HepG2 (cell line): ENCODE measurements around the gene SPI1. TPM values are rescaled to one million over a fixed set of nuclear protein-coding genes. Genes with fewer than 3 reads are reported as not detected.

ENCODE experiments used
- ASH2L ChIP-seq: fragments of 300-600, 200-600 bp; sonication (generic); IDR thresholded peaks from 2 replicates; pipeline ENCODE4 v1.7.0; 2017; ENCODE audit warnings: low read depth, mild to moderate bottlenecking, moderate library complexity, mixed read lengths, low read length; ENCODE audit not compliant: insufficient read length
- BCL6 ChIP-seq: IDR thresholded peaks from 2 replicates; pipeline ENCODE4 v1.6.1; 2016; ENCODE audit warnings: missing genetic modification reagents, missing compliant biosample characterization
- CBX2 ChIP-seq, 2 experiments: fragments of 200-600 bp in 1 of 2; sonication (generic); formaldehyde crosslinking in 1 of 2; IDR thresholded peaks; 2 replicates each; pipeline versions ENCODE4 v1.7.0 to v1.8.1; 2018 to 2022; ENCODE audit warnings: low read depth in 2 of 2, low read length in 1 of 2, mild to moderate bottlenecking in 1 of 2, missing genetic modification reagents in 1 of 2
- HNF4A ChIP-seq: sonication (generic); formaldehyde crosslinking; IDR thresholded peaks from 2 replicates; pipeline ENCODE4 v1.4.0; 2020; ENCODE audit warnings: missing genetic modification reagents
- HNRNPK ChIP-seq: fragments of 200-400 bp; formaldehyde crosslinking; IDR thresholded peaks from 2 replicates; pipeline ENCODE4 v1.6.1; 2018; ENCODE audit warnings: low read length, low read depth, moderate library complexity, mild to moderate bottlenecking; ENCODE audit not compliant: poor library complexity, severe bottlenecking
- IRX3 ChIP-seq: sonication (generic); formaldehyde crosslinking; IDR thresholded peaks from 2 replicates; pipeline ENCODE4 v1.8.1; 2023; ENCODE audit warnings: mild to moderate bottlenecking, low read depth, missing genetic modification reagents, borderline replicate concordance
- MAFF ChIP-seq: IDR thresholded peaks from 2 replicates; pipeline ENCODE4 v1.6.1; 2011; ENCODE audit warnings: low read depth, low read length, improper control_type of control experiment
- NCOR1 ChIP-seq: fragments of 200-600 bp; sonication (generic); IDR thresholded peaks from 2 replicates; pipeline ENCODE4 v1.7.0; 2017; ENCODE audit warnings: antibody characterized with exemption, low read length, borderline replicate concordance
- NR2F2 ChIP-seq: IDR thresholded peaks from 2 replicates; pipeline ENCODE4 v1.6.1; 2012; ENCODE audit warnings: low read depth, inconsistent platforms, borderline replicate concordance
- NR2F6 ChIP-seq, 2 experiments: IDR thresholded peaks; 2 replicates each; pipeline ENCODE4 v1.6.1; 2016; ENCODE audit warnings: antibody characterized with exemption in 1 of 2, mild to moderate bottlenecking in 1 of 2
- RFX1 ChIP-seq: fragments of 450-650 bp; IDR thresholded peaks from 2 replicates; pipeline ENCODE4 v1.6.1; 2017
- SETDB1 ChIP-seq: sonication (generic); formaldehyde crosslinking; IDR thresholded peaks from 2 replicates; pipeline ENCODE4 v1.5.1; 2020; ENCODE audit warnings: missing genetic modification reagents, mild to moderate bottlenecking, borderline replicate concordance
- SMAD1 ChIP-seq: sonication (generic); formaldehyde crosslinking; IDR thresholded peaks from 2 replicates; pipeline ENCODE4 v1.4.0; 2020; ENCODE audit warnings: missing genetic modification reagents, low read depth, mild to moderate bottlenecking, borderline replicate concordance
- XBP1 ChIP-seq: sonication (generic); formaldehyde crosslinking; IDR thresholded peaks from 2 replicates; pipeline ENCODE4 v1.5.0; 2020; ENCODE audit warnings: missing genetic modification reagents
- ZFAT ChIP-seq: sonication (generic); formaldehyde crosslinking; conservative IDR thresholded peaks from 2 replicates; pipeline ENCODE4 v1.8.1; 2023; ENCODE audit warnings: missing genetic modification reagents, inconsistent platforms
- ZFP41 ChIP-seq: sonication (generic); formaldehyde crosslinking; IDR thresholded peaks from 2 replicates; pipeline ENCODE4 v1.4.0; 2020; ENCODE audit warnings: mild to moderate bottlenecking, missing genetic modification reagents, borderline replicate concordance
- ZFP62 ChIP-seq: sonication (generic); formaldehyde crosslinking; IDR thresholded peaks from 2 replicates; pipeline ENCODE4 v1.4.0; 2020; ENCODE audit warnings: missing genetic modification reagents
- ZNF234 ChIP-seq: sonication (generic); formaldehyde crosslinking; conservative IDR thresholded peaks from 2 replicates; pipeline ENCODE4 v1.5.1; 2020; ENCODE audit warnings: mild to moderate bottlenecking, missing genetic modification reagents
- ZNF354B ChIP-seq: sonication (generic); formaldehyde crosslinking; IDR thresholded peaks from 2 replicates; pipeline ENCODE4 v1.8.0; 2022; ENCODE audit warnings: mild to moderate bottlenecking, missing genetic modification reagents
- ZNF543 ChIP-seq: sonication (generic); formaldehyde crosslinking; IDR thresholded peaks from 2 replicates; pipeline ENCODE4 v1.4.0; 2020; ENCODE audit warnings: mild to moderate bottlenecking, missing genetic modification reagents
- ZNF569 ChIP-seq: sonication (generic); formaldehyde crosslinking; IDR thresholded peaks from 2 replicates; pipeline ENCODE4 v1.5.0; 2020; ENCODE audit warnings: mild to moderate bottlenecking, missing genetic modification reagents, moderate library complexity, borderline replicate concordance
- ZNF816 ChIP-seq: sonication (generic); formaldehyde crosslinking; IDR thresholded peaks from 2 replicates; pipeline ENCODE4 v1.8.0; 2022; ENCODE audit warnings: missing genetic modification reagents, mild to moderate bottlenecking, borderline replicate concordance
- polyA plus RNA-seq, 8 experiments: library from polyadenylated mRNA; depleted of rRNA in 3 of 8; stranded (reverse) in 7 of 8; unstranded in 1 of 8; fragments of >200 nt; fragmentation: Illumina TruSeq in 4 of 8; extraction: Trizol in 4 of 8; gene quantifications; 2 replicates each; pipeline versions ENCODE4 v1.2.1 to v1.2.3, GENCODE V29; 2011 to 2016; ENCODE audit warnings: low read depth in 4 of 8, missing spikeins in 1 of 8, mixed read lengths in 1 of 8; ENCODE audit not compliant: insufficient read depth in 1 of 8
- total RNA-seq, 5 experiments: library from RNA; depleted of rRNA; stranded (reverse); fragments of >200 nt; fragmentation: Illumina TruSeq; extraction: Trizol; gene quantifications; 2 replicates each; pipeline ENCODE4 v1.2.3, GENCODE V29; 2016; ENCODE audit warnings: low read depth in 1 of 5
- TF ChIP-seq, protein P1 (sequence below): sonication (generic); formaldehyde crosslinking; IDR thresholded peaks from 2 replicates; pipeline ENCODE4 v1.8.0; 2022; ENCODE audit warnings: missing genetic modification reagents, mild to moderate bottlenecking, moderate library complexity, borderline replicate concordance
- TF ChIP-seq, protein P2 (sequence below): sonication (generic); formaldehyde crosslinking; IDR thresholded peaks from 2 replicates; pipeline ENCODE4 v1.5.1; 2020; ENCODE audit warnings: missing genetic modification reagents, mild to moderate bottlenecking, borderline replicate concordance
- TF ChIP-seq, protein P3 (sequence below): sonication (generic); formaldehyde crosslinking; IDR thresholded peaks from 2 replicates; pipeline ENCODE4 v1.5.0; 2020; ENCODE audit warnings: mild to moderate bottlenecking, low read depth, missing genetic modification reagents, borderline replicate concordance

Gene SPI1
- total and polyA plus RNA-seq, 2 of the 13 experiments (the other 11 are each of a cell fraction or from before 2014, with no cell fraction given) = not detected

DNA sequence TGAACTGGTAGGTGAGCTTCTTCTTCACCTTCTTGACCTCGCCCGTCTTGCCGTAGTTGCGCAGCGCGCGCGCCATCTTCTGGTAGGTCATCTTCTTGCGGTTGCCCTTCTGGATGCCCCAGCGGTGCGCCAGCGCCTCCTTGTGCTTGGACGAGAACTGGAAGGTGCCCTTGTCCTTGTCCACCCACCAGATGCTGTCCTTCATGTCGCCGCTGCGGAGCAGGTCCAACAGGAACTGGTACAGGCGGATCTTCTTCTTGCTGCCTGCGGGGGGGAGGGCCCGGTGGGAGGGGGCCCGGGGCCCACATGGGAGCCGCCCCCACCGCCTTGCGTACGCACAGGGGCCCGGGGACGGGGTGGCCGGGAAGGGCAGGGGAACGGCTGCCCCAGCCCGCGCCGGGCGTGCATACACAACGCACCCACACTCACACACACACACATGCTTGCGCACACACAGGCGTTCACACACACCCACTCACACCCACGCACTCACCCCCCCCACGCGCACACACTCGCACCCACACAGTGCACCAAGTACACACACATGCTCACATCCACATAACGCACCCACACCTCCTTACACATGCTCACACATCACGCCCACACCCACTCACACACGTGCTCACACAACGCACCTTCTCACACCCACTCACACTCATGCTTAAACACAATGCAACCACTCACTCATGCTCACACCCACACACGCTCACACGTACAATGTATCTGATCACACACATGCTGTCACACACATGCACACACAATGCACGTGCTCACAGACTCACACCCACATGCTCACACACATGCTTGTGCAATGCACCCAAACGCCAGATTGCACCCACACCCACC, 22.8 kb downstream of the SPI1 start (continued):
- TF ChIP-seq ZFP41 = no peak
- peak; percentile 29 for TF ChIP-seq ASH2L
- TF ChIP-seq SMAD1 (CRISPR knock-in tag) = no peak; the same call in 1 of the 2 replicates
- no peak for TF ChIP-seq IRX3
- TF ChIP-seq HNRNPK = no peak
- no peak for TF ChIP-seq CBX2 (IDR thresholded peaks at IDR 0.05; ENCODE audit: low read depth, low read length)
- TF ChIP-seq CBX2 (CRISPR knock-in tag; IDR thresholded peaks at IDR 0.05; ENCODE audit: low read depth) = no peak
- TF ChIP-seq XBP1 (CRISPR knock-in tag) = no peak
- TF ChIP-seq, protein P1, sequence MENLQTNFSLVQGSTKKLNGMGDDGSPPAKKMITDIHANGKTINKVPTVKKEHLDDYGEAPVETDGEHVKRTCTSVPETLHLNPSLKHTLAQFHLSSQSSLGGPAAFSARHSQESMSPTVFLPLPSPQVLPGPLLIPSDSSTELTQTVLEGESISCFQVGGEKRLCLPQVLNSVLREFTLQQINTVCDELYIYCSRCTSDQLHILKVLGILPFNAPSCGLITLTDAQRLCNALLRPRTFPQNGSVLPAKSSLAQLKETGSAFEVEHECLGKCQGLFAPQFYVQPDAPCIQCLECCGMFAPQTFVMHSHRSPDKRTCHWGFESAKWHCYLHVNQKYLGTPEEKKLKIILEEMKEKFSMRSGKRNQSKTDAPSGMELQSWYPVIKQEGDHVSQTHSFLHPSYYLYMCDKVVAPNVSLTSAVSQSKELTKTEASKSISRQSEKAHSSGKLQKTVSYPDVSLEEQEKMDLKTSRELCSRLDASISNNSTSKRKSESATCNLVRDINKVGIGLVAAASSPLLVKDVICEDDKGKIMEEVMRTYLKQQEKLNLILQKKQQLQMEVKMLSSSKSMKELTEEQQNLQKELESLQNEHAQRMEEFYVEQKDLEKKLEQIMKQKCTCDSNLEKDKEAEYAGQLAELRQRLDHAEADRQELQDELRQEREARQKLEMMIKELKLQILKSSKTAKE = no peak
- TF ChIP-seq MAFF = no peak
- peak; percentile 81 for TF ChIP-seq NR2F6 (IDR thresholded peaks at IDR 0.05)
- TF ChIP-seq NR2F6 (CRISPR knock-in tag; IDR thresholded peaks at IDR 0.05) = peak; percentile 95
- no peak for TF ChIP-seq RFX1
- TF ChIP-seq ZNF234 = no peak
- no peak for TF ChIP-seq NCOR1
- no peak for TF ChIP-seq SETDB1 (CRISPR knock-in tag)
- TF ChIP-seq ZNF543 (CRISPR knock-in tag) = no peak
- TF ChIP-seq ZNF354B = no peak
- no peak for TF ChIP-seq ZNF816 (CRISPR knock-in tag)
- no peak; the same call in 1 of the 2 replicates for TF ChIP-seq HNF4A (CRISPR knock-in tag)
- peak; percentile 52 for TF ChIP-seq BCL6 (CRISPR knock-in tag)
- no peak for TF ChIP-seq ZFP62
- TF ChIP-seq, protein P2, sequence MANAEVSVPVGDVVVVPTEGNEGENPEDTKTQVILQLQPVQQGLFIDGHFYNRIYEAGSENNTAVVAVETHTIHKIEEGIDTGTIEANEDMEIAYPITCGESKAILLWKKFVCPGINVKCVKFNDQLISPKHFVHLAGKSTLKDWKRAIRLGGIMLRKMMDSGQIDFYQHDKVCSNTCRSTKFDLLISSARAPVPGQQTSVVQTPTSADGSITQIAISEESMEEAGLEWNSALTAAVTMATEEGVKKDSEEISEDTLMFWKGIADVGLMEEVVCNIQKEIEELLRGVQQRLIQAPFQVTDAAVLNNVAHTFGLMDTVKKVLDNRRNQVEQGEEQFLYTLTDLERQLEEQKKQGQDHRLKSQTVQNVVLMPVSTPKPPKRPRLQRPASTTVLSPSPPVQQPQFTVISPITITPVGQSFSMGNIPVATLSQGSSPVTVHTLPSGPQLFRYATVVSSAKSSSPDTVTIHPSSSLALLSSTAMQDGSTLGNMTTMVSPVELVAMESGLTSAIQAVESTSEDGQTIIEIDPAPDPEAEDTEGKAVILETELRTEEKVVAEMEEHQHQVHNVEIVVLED (CRISPR knock-in tag) = no peak
- TF ChIP-seq NR2F2 = no peak; the same call in 1 of the 2 replicates
- TF ChIP-seq, protein P3, sequence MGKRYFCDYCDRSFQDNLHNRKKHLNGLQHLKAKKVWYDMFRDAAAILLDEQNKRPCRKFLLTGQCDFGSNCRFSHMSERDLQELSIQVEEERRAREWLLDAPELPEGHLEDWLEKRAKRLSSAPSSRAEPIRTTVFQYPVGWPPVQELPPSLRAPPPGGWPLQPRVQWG (CRISPR knock-in tag) = no peak
- no peak for TF ChIP-seq ZNF569 (CRISPR knock-in tag)
- no peak for TF ChIP-seq ZFAT
